ENCODE results near the gene PIK3R5.
"Not testable (repeated sequence)": the region's sequence is repeated elsewhere in the genome, so short reads cannot be mapped to it uniquely, and the experiment has no call there.

Gene PIK3R5

GRCh38 chr17:8865385-8865784 lies 100.1 kb downstream of the PIK3R5 start:
- no peak overlapping the region for H3K4me3 ChIP-seq (ENCODE audit: low read depth, low read length)
- H3K36me3 ChIP-seq (ENCODE audit: control insufficient read depth, insufficient read depth, low read length), result no peaks in the 10 kb centered on the region
- H3K27ac ChIP-seq (ENCODE audit: low read depth, low read length), result no peak overlapping the region
- no peak overlapping the region for H3K9ac ChIP-seq (ENCODE audit: low read length)
- H3K4me1 ChIP-seq (ENCODE audit: control insufficient read depth, insufficient read depth, low read length), result no peaks in the 10 kb centered on the region
- H3K27me3 ChIP-seq (ENCODE audit: control insufficient read depth, insufficient read depth, low read length), result no peaks in the 10 kb centered on the region
- H3K9me3 ChIP-seq (ENCODE audit: control insufficient read depth, insufficient read depth, low read depth, low read length), result no peaks in the 10 kb centered on the region

- Histone ChIP-seq H3K4me1 (ENCODE audit: control insufficient read depth, insufficient read depth, low read length) (peaks cover 20% of the 10 kb centered on the region), H3K36me3 (ENCODE audit: control insufficient read depth, insufficient read depth, low read length) (no peaks in the 10 kb centered on the region), H3K9me3 (ENCODE audit: control insufficient read depth, insufficient read depth, low read depth, low read length) (no peaks in the 10 kb centered on the region), H3K27me3 (ENCODE audit: control insufficient read depth, insufficient read depth, low read length) (no peaks in the 10 kb centered on the region), H3K4me3 (ENCODE audit: low read depth, low read length) (no peak overlapping the region), H3K9ac (ENCODE audit: low read length) (no peak overlapping the region), H3K27ac (ENCODE audit: low read depth, low read length) (no peak overlapping the region)
Measured at GRCh38 chr17:8862213-8863056, 103.1 kb downstream of the PIK3R5 start.

- H3K27ac ChIP-seq (ENCODE audit: low read depth, low read length), result no peak overlapping the region
- no peaks in the 10 kb centered on the region for H3K9me3 ChIP-seq (ENCODE audit: control insufficient read depth, insufficient read depth, low read depth, low read length)
- H3K9ac ChIP-seq (ENCODE audit: low read length), result no peak overlapping the region
- no peaks in the 10 kb centered on the region for H3K27me3 ChIP-seq (ENCODE audit: control insufficient read depth, insufficient read depth, low read length)
- no peaks in the 10 kb centered on the region for H3K36me3 ChIP-seq (ENCODE audit: control insufficient read depth, insufficient read depth, low read length)
- peaks cover 23% of the 10 kb centered on the region for H3K4me1 ChIP-seq (ENCODE audit: control insufficient read depth, insufficient read depth, low read length)
- no peak overlapping the region for H3K4me3 ChIP-seq (ENCODE audit: low read depth, low read length)
Measured at GRCh38 chr17:8861495-8862181, 103.9 kb downstream of the PIK3R5 start.

- Histone ChIP-seq H3K9me3 (ENCODE audit: control insufficient read depth, insufficient read depth, low read depth, low read length) (no peaks in the 10 kb centered on the region), H3K4me3 (ENCODE audit: low read depth, low read length) (no peak overlapping the region), H3K27me3 (ENCODE audit: control insufficient read depth, insufficient read depth, low read length) (no peaks in the 10 kb centered on the region), H3K4me1 (ENCODE audit: control insufficient read depth, insufficient read depth, low read length) (peaks cover 23% of the 10 kb centered on the region), H3K9ac (ENCODE audit: low read length) (no peak overlapping the region), H3K36me3 (ENCODE audit: control insufficient read depth, insufficient read depth, low read length) (no peaks in the 10 kb centered on the region), H3K27ac (ENCODE audit: low read depth, low read length) (no peak overlapping the region)
Measured at GRCh38 chr17:8859804-8860430, 105.6 kb downstream of the PIK3R5 start.

GRCh38 chr17:8859027-8859803 lies 106.3 kb downstream of the PIK3R5 start:
- no peaks in the 10 kb centered on the region for H3K36me3 ChIP-seq (ENCODE audit: control insufficient read depth, insufficient read depth, low read length)
- no peak overlapping the region for H3K9ac ChIP-seq (ENCODE audit: low read length)
- H3K9me3 ChIP-seq (ENCODE audit: control insufficient read depth, insufficient read depth, low read depth, low read length), result no peaks in the 10 kb centered on the region
- H3K4me1 ChIP-seq (ENCODE audit: control insufficient read depth, insufficient read depth, low read length), result peaks cover 23% of the 10 kb centered on the region
- H3K27me3 ChIP-seq (ENCODE audit: control insufficient read depth, insufficient read depth, low read length), result no peaks in the 10 kb centered on the region
- H3K4me3 ChIP-seq (ENCODE audit: low read depth, low read length), result no peak overlapping the region
- no peak overlapping the region for H3K27ac ChIP-seq (ENCODE audit: low read depth, low read length)

- no peak overlapping the region for H3K4me3 ChIP-seq (ENCODE audit: low read depth, low read length)
- H3K36me3 ChIP-seq (ENCODE audit: control insufficient read depth, insufficient read depth, low read length), result no peaks in the 10 kb centered on the region
- no peaks in the 10 kb centered on the region for H3K27me3 ChIP-seq (ENCODE audit: control insufficient read depth, insufficient read depth, low read length)
- H3K9ac ChIP-seq (ENCODE audit: low read length), result no peak overlapping the region
- H3K9me3 ChIP-seq (ENCODE audit: control insufficient read depth, insufficient read depth, low read depth, low read length), result no peaks in the 10 kb centered on the region
- peaks cover 23% of the 10 kb centered on the region for H3K4me1 ChIP-seq (ENCODE audit: control insufficient read depth, insufficient read depth, low read length)
- H3K27ac ChIP-seq (ENCODE audit: low read depth, low read length), result no peak overlapping the region
Measured at GRCh38 chr17:8857919-8858318, 107.6 kb downstream of the PIK3R5 start.

- Histone ChIP-seq H3K27me3 (ENCODE audit: control insufficient read depth, insufficient read depth, low read length) (no peaks in the 10 kb centered on the region), H3K27ac (ENCODE audit: low read depth, low read length) (no peak overlapping the region), H3K9ac (ENCODE audit: low read length) (no peak overlapping the region), H3K9me3 (ENCODE audit: control insufficient read depth, insufficient read depth, low read depth, low read length) (no peaks in the 10 kb centered on the region), H3K36me3 (ENCODE audit: control insufficient read depth, insufficient read depth, low read length) (no peaks in the 10 kb centered on the region), H3K4me3 (ENCODE audit: low read depth, low read length) (no peak overlapping the region), H3K4me1 (ENCODE audit: control insufficient read depth, insufficient read depth, low read length) (peaks cover 23% of the 10 kb centered on the region)
Measured at GRCh38 chr17:8856869-8857575, 108.5 kb downstream of the PIK3R5 start.

GRCh38 chr17:8856205-8856603 lies 109.3 kb downstream of the PIK3R5 start:
- peaks cover 23% of the 10 kb centered on the region for H3K4me1 ChIP-seq (ENCODE audit: control insufficient read depth, insufficient read depth, low read length)
- H3K27me3 ChIP-seq (ENCODE audit: control insufficient read depth, insufficient read depth, low read length); H3K27ac ChIP-seq (ENCODE audit: low read depth, low read length); H3K9me3 ChIP-seq (ENCODE audit: control insufficient read depth, insufficient read depth, low read depth, low read length); H3K9ac ChIP-seq (ENCODE audit: low read length); H3K36me3 ChIP-seq (ENCODE audit: control insufficient read depth, insufficient read depth, low read length); H3K4me3 ChIP-seq (ENCODE audit: low read depth, low read length): not testable (repeated sequence)

- Histone ChIP-seq H3K9me3 (ENCODE audit: control insufficient read depth, insufficient read depth, low read depth, low read length) (no peaks in the 10 kb centered on the region), H3K27ac (ENCODE audit: low read depth, low read length) (no peak overlapping the region), H3K36me3 (ENCODE audit: control insufficient read depth, insufficient read depth, low read length) (no peaks in the 10 kb centered on the region), H3K9ac (ENCODE audit: low read length) (no peak overlapping the region), H3K4me3 (ENCODE audit: low read depth, low read length) (no peak overlapping the region), H3K4me1 (ENCODE audit: control insufficient read depth, insufficient read depth, low read length) (peaks cover 23% of the 10 kb centered on the region), H3K27me3 (ENCODE audit: control insufficient read depth, insufficient read depth, low read length) (no peaks in the 10 kb centered on the region)
Measured at GRCh38 chr17:8855477-8856204, 109.9 kb downstream of the PIK3R5 start.

- H3K36me3 ChIP-seq (ENCODE audit: control insufficient read depth, insufficient read depth, low read length), result no peaks in the 10 kb centered on the region
- no peak overlapping the region for H3K27ac ChIP-seq (ENCODE audit: low read depth, low read length)
- H3K9ac ChIP-seq (ENCODE audit: low read length), result no peak overlapping the region
- H3K9me3 ChIP-seq (ENCODE audit: control insufficient read depth, insufficient read depth, low read depth, low read length), result no peaks in the 10 kb centered on the region
- H3K4me1 ChIP-seq (ENCODE audit: control insufficient read depth, insufficient read depth, low read length), result peaks cover 3% of the 10 kb centered on the region; the same call in 1 of the 2 replicates
- H3K27me3 ChIP-seq (ENCODE audit: control insufficient read depth, insufficient read depth, low read length), result no peaks in the 10 kb centered on the region
- no peak overlapping the region for H3K4me3 ChIP-seq (ENCODE audit: low read depth, low read length)
Measured at GRCh38 chr17:8851600-8851999, 113.9 kb downstream of the PIK3R5 start.
